Stimulated activated CD8-positive, alpha-beta memory T cell treated with anti-CD3 and anti-CD28 coated beads, Interleukin-7, amount 100 ng/mL, for 48 hours (primary cell): Measurements from ENCODE around the gene ZBTB39.
"Not testable (repeated sequence)": the region's sequence is repeated elsewhere in the genome, so short reads cannot be mapped to it uniquely, and the experiment has no call there.

Source experiments
- DNase-seq, 2 donors: peaks; one replicate each; pipeline ENCODE4 v3.0.0-alpha.2; 2020; ENCODE audit warnings: low read depth in 1 of 2; ENCODE audit errors: extremely low read depth in 1 of 2

The ZBTB39 gene

DNA sequence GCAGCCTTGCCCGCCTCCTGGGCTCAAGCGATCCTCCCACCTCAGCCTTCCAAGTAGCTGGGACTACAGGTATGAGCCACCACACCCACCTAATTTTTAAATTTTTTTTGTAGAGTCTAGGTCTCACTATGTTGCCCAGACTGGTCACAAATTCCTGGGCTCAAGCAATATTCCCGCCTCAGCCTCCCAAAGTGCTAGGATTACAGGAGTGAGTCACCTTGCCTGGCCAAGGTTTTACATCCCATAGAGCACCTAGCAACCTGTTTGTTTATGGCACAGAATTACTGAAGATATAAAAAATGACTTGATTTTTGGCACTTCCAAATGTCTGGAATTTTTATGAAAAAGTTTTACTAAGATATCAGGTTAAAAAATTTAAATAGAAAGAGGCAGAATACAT, 27.1 kb upstream of the ZBTB39 start:
- no peak for DNase-seq

GRCh38 chr12:57031789-57032188, 25.4 kb upstream of the ZBTB39 start:
- DNase-seq: no peak

DNA sequence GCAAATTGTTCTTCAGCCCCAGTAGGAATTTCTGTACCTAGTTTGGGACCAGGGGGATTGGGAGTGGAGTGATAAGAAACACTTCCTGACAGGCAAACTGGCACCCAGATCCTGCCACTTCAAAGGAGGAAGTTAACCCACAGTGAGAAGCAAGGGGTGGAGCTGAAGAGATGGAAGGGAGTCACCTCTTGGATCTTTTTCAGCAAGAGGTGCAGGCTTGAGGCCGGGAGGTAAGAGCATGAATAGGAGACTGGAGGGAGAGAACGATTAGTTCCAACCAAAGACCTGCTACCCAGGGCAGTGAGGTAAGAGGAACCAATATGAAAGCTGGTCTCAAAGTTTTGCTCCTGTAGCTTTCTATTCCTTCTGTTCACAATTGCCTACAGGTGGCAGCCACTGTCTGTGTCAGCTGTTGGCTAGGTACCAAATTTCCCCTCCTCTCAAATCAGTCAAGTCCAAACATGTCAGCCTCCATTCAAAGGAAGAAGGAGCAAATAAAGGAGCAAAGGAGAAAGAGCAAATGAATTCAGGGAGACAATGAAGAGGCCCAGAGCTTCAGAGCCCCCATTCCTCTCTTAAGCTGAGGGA, 24.9 kb upstream of the ZBTB39 start:
- DNase-seq: no peak

GRCh38 chr12:57029457-57029856, 23.1 kb upstream of the ZBTB39 start:
- DNase-seq: no peak

DNA sequence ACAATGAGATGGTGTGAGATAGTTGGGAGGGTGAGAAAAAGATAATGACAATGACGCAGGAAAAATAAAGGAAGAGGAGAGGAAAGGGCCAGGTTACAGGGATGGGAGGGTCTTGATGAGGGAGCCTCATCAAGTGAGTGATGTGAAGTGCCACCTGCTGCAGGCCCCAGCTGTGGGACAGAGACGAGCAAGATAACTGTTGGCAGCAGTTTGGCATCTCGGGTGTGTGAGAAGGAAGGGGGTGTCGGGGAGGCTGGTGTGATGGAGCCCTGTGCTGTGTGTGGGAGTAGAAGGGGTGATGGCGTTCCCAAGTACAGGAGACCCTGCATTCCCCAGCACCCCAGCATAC, 21.4 kb upstream of the ZBTB39 start:
- DNase-seq: no peak

GRCh38 chr12:57027011-57027804, 20.9 kb upstream of the ZBTB39 start:
- no peak for DNase-seq

DNA sequence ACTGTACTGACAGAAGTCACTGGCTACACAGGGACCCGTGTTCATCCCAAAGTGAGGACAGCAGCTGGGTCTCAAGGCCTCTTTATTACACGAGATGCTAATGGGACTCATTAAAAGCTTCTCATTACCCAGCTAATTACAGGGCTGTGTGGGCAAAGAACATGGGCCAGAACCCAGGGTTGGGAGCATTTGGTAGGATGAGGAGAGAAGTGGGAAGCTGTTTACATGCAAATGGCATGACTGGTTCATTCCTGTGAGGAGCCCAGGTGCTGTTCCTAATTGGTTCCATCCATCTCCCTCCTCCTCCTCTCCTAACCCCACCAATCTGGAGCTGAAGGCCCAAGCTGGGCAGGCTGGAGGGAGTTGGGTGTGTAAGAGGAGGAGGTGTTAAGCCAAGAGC, 18.9 kb upstream of the ZBTB39 start:
- DNase-seq: no peak

GRCh38 chr12:57022324-57022723, 16.0 kb upstream of the ZBTB39 start:
- DNase-seq: not testable (repeated sequence)

DNA sequence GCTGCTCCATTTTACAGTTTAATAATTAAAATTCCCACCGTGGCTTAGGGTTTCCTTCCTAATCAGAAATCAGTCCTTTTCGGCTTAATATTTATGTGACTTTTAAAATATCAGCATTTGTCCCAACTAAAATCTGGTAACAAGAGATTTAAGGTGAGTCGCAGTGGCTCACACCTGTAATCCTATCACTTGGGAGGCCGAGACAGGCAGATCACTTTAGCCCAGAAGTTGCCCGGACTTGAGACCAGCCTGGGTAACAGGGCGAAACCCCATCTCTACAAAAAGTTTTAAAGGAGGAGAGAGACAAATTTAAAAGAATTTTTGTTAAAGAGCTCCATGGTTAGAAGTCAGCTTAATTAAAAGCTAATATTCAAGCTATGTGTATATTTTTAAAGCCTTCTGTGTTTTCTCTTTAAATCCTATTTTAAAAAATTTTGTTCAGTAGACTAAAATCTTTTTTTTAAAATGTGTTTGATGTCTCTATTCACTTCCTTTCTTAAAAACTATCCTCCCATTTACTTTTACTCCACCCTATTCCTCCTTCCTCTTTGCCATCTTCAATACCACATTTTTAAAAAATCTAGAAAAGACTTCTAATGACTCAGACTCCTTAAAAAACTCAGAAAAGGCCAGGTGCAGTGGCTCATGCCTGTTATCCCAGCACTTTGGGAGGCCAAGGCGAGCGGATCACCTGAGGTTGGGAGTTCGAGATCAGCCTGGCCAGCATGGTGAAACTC, 13.8 kb upstream of the ZBTB39 start:
- DNase-seq: no peak

DNA sequence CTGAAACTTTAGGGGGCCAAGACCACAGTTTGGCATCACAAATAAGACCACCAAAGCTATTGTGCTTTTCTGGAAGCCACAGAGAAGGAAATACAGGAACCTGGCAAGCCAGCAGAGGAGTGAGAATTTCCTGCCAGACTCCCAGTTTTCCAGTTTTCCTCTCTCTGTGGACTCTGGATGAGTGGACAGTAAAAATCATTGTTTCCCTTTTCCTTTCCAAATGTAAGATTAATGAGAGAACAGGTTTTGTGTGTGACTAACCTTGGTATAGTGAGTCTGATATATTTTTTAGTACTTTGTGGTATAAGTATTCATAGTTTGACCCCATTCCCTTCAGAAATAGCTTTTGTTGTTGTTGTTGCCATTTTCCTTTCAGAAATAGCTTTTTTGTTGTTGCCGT, 12.6 kb upstream of the ZBTB39 start:
- DNase-seq: no peak

DNA sequence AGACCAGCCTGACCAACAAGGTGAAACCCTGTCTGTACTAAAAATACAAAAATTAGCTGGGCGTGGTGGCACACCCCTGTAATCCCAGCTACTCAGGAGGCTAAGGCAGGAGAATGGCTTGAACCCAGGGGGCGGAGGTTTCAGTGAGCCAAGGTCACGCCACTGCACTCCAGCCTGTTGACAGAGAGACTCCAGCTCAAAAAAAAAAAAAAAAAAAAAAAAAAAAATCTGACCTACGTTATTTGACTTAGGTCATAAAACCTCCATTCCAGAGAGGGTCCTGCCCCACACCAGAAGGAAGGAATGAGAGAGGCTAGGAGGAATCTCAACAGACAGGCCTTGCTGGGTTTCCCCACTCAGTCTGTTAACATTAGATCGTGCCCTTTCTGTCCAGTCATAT, 12.0 kb upstream of the ZBTB39 start:
- not testable (repeated sequence) for DNase-seq

GRCh38 chr12:57016348-57016747, 10.0 kb upstream of the ZBTB39 start, which contains the start of gene TAC3:
Gene TAC3, minus strand, starts transcription at chr12:57016529. Its CDS starts 732 bp downstream, at chr12:57015797.
- DNase-seq: no peak

DNA sequence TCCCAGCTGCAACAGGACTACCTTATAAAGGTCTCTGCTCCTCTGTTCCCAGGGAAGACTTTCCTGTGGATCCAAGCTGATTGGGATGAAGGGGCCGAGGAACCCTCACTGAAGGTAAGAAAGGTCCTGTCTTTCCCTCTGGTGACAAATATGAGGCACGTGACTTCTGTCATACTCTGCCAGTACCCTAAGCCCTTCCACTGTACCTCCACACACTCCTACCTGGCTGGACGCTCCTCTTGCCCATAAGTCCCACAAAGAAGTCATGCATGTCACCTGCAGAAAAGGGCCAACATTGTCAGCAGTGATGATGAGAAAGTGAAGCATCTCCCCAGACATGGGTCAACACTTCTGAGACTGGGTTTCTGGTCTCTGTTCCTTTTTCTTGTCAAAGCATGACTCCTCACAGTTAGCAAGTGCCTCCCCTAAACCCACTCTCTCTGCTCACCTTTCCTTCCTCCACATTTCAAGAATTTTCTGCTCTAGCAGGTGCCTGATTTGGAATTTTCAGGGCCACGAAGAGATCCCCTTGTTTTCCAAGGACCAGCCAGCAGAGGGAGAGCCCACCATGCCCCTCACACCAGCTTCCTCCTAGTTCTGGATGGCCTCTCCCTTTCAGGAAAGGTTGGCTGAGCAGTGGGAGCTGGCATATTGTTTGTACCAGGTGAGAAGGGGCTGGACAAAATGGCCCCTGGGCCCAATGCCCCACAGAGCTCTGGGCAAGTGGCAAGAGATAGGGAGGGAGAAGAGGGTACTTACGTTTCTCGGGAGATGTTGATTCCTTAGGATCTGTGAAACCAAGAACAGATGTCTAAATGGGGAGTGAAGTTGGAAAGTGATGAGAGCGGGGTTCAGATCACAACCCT, 6.5 kb upstream of the ZBTB39 start:
- no peak for DNase-seq

- no peak for DNase-seq
These were observed 5.4 kb upstream of the ZBTB39 start for GRCh38 chr12:57011438-57012424.

GRCh38 chr12:57010627-57011247, 4.4 kb upstream of the ZBTB39 start:
- no peak for DNase-seq

- DNase-seq: no peak
These were observed 3.7 kb upstream of the ZBTB39 start for GRCh38 chr12:57009949-57010626.

GRCh38 chr12:57008178-57008577, 1.8 kb upstream of the ZBTB39 start:
- no peak for DNase-seq

- DNase-seq: peak in 1 of 2 donors; percentile 20
These were observed 596 bp upstream of the ZBTB39 start for GRCh38 chr12:57006809-57007475.
